ENCODE measurements around the gene SCUBE2. TPM values are rescaled to one million over a fixed set of nuclear protein-coding genes. Genes with fewer than 3 reads are reported as not detected.

The SCUBE2 gene
- total RNA-seq (ENCODE audit: unreplicated experiment), result 2.5 TPM
- long read RNA-seq, result 0 reads

DNA sequence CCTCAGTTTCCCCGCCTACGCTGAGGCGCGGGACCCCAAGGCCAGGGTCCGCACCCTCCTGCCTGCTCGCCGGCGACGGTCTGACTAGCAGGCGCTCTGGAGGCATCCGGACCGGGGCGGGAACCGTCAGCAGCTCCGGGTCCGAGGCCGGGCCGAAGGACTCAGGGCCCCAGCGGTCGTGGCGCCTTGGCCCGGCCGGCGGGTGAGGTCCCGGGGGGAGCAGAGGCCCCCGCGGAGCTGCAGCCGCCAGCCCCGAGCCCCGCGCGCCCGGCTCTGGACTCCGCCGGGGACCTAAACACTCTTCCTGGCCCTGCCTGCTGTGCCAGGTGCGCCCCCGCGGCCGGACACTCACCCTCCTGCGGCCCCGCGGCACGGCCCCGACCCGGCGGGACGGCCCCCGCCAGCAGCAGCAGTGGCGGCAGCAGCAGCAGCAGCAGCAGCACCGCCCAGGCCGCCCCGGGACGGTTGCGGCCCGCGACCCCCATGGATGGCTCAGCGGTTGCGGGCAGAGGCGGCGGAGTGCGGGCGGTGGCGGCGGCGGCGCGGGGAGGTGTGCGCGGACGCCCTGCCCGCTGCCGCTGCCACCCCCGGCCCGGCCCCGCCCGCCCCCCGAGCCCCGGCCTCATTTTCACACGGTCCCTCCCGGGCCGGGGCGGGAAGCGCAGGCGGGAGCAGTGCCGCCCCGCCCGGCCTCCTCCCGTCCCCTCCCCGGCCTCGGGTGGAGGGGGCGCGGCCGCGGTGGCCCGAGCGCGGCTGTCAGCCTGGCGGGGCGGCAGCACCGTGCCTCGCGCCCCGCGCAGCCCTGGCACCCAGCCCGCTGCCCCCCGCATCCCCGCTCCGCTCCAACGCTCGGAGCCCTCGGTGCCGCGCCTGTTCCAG, at the start of gene SCUBE2:
SCUBE2 (minus strand) TSS at position 556 of the 879 bp plus-strand sequence; CDS start at position 485, 71 bp downstream.
- H3K4me1 Mint-ChIP-seq (ENCODE audit: low read depth, unreplicated experiment), result peaks cover 16% of the 10 kb centered on the region
- TF ChIP-seq, protein P1, sequence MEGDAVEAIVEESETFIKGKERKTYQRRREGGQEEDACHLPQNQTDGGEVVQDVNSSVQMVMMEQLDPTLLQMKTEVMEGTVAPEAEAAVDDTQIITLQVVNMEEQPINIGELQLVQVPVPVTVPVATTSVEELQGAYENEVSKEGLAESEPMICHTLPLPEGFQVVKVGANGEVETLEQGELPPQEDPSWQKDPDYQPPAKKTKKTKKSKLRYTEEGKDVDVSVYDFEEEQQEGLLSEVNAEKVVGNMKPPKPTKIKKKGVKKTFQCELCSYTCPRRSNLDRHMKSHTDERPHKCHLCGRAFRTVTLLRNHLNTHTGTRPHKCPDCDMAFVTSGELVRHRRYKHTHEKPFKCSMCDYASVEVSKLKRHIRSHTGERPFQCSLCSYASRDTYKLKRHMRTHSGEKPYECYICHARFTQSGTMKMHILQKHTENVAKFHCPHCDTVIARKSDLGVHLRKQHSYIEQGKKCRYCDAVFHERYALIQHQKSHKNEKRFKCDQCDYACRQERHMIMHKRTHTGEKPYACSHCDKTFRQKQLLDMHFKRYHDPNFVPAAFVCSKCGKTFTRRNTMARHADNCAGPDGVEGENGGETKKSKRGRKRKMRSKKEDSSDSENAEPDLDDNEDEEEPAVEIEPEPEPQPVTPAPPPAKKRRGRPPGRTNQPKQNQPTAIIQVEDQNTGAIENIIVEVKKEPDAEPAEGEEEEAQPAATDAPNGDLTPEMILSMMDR (IDR thresholded peaks at IDR 0.05; ENCODE audit: partially characterized antibody, unreplicated experiment), result no peak
- H3K4me3 Mint-ChIP-seq (ENCODE audit: unreplicated experiment), result peak within 1 kb of the TSS; percentile 85
- H3K27ac Mint-ChIP-seq (ENCODE audit: unreplicated experiment), result peak within 1 kb of the TSS; percentile 17
- H3K9me3 Mint-ChIP-seq (ENCODE audit: unreplicated experiment), result peaks cover 2% of the 10 kb centered on the region
- peaks cover 13% of the 10 kb centered on the region for H3K36me3 Mint-ChIP-seq (ENCODE audit: unreplicated experiment)
- H3K27me3 Mint-ChIP-seq (ENCODE audit: unreplicated experiment), result peaks cover 21% of the 10 kb centered on the region
- DNase-seq, result peak; percentile 45

DNA sequence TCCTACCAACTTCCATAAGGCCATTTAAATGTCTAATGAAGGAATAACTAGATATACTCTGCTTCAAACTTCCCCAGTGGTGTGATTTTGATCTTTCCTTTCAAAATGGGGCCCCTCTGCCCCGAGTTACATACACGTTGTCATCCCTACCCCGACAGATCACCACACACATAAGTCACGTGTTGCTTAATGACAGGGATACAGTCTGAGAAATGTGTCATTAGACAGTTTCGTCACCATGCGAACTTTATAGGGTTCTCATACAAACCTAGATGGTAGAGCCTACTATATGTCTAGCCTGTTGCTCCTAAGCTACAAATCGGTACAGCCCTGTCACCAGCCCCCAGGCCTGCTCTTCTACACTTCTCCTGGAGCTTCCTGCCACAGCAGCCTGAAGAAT, 49.8 kb upstream of the SCUBE2 start:
- peaks cover 6% of the 10 kb centered on the region for H3K9me3 Mint-ChIP-seq (ENCODE audit: unreplicated experiment)
- no peak for DNase-seq
- peaks cover 4% of the 10 kb centered on the region for H3K27me3 Mint-ChIP-seq (ENCODE audit: unreplicated experiment)
- no peak overlapping the region for H3K27ac Mint-ChIP-seq (ENCODE audit: unreplicated experiment)
- H3K4me3 Mint-ChIP-seq (ENCODE audit: unreplicated experiment), result no peak overlapping the region
- TF ChIP-seq, protein P1 (IDR thresholded peaks at IDR 0.05; ENCODE audit: partially characterized antibody, unreplicated experiment), result no peak
- peaks cover 4% of the 10 kb centered on the region for H3K4me1 Mint-ChIP-seq (ENCODE audit: low read depth, unreplicated experiment)
- no peaks in the 10 kb centered on the region for H3K36me3 Mint-ChIP-seq (ENCODE audit: unreplicated experiment)

GRCh38 chr11:9139628-9140357, 48.4 kb upstream of the SCUBE2 start:
- Mint-ChIP-seq H3K27ac (ENCODE audit: unreplicated experiment) (no peak overlapping the region), H3K27me3 (ENCODE audit: unreplicated experiment) (peaks cover 4% of the 10 kb centered on the region), H3K36me3 (ENCODE audit: unreplicated experiment) (peaks cover 4% of the 10 kb centered on the region), H3K4me1 (ENCODE audit: low read depth, unreplicated experiment) (peaks cover 4% of the 10 kb centered on the region), H3K9me3 (ENCODE audit: unreplicated experiment) (peaks cover 6% of the 10 kb centered on the region), H3K4me3 (ENCODE audit: unreplicated experiment) (no peak overlapping the region)
- no peak for DNase-seq
- TF ChIP-seq, protein P1 (IDR thresholded peaks at IDR 0.05; ENCODE audit: partially characterized antibody, unreplicated experiment), result no peak

DNA sequence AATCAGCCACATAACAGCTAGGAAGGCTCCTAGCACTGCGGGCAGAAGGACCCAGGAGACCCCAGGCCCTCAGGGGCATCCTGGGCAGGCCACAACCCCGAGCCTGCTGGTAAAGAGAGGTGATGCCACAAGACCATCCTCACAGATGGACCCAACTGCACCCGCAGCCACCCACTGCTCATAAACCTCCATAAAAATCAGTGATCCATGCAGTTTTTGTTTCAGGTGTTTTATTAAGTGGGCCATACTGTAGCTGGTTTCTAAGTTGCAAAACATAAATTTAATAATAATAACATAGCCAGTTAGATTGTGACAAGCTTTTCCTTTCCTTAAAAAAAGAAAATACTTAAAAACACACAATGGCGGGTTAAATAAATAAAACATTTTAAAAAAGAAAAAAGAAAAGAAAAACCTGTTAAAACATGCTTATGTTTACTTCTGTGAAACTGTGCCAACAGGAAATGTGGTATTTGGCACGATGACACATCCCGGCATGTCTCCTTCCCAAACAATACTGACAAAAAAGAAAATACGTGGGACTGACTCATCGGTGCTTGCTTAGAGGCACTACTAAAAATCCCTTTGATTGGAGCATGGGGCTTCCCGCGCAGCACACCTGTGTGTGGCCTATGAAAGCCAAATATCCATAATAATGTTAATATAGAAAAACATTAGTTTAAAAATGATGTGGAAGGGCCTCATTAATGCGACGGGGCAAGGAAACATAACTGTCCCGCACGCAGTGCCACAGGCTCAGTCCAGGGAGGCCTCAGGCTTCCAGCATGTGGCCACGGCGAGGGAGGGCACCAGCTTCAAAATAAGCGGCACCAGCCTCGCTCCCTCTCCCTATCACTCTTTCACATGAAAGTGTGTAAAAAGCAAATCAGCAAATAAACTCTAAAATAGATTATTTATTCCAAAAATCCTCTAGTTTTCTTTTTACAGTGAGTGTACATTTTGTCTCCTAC, 47.5 kb upstream of the SCUBE2 start:
- Mint-ChIP-seq H3K4me1 (ENCODE audit: low read depth, unreplicated experiment) (peaks cover 4% of the 10 kb centered on the region), H3K9me3 (ENCODE audit: unreplicated experiment) (peaks cover 6% of the 10 kb centered on the region), H3K36me3 (ENCODE audit: unreplicated experiment) (peaks cover 9% of the 10 kb centered on the region), H3K4me3 (ENCODE audit: unreplicated experiment) (no peak overlapping the region), H3K27me3 (ENCODE audit: unreplicated experiment) (peaks cover 4% of the 10 kb centered on the region), H3K27ac (ENCODE audit: unreplicated experiment) (no peak overlapping the region)
- TF ChIP-seq, protein P1 (IDR thresholded peaks at IDR 0.05; ENCODE audit: partially characterized antibody, unreplicated experiment), result no peak
- DNase-seq, result no peak
